ENCODE data around the gene KPTN.

Gene KPTN

GRCh38 chr19:47511128-47511517 lies 27.1 kb upstream of the KPTN start:
- no peak for DNase-seq
- Histone ChIP-seq H3K36me3 (peaks cover 0 to 7% (median 0%) of the 10 kb centered on the region in 3 donors), H3K27me3 (no peaks in the 10 kb centered on the region), H3K4me3 (no peak overlapping the region), H3K9me3 (no peaks in the 10 kb centered on the region), H3K27ac (peak overlapping the region; percentile 86 to 97), H3K4me1 (peaks cover 14 to 86% (median 76%) of the 10 kb centered on the region in 4 donors)
- TF ChIP-seq CTCF (IDR thresholded peaks at IDR 0.05) = no peak
- intact Hi-C loops (cut with DNase I; ENCODE audit: low total_unique reads) = loop anchor here (5.0 to 10.0 kb wide), 2 partner anchors 39 to 184 kb away; partner anchors contain the start of gene SLC8A2

- intact Hi-C loops (cut with DNase I; ENCODE audit: low total_unique reads) = loop anchor here (5.0 to 10.0 kb wide), 2 partner anchors 38 to 184 kb away; partner anchors contain the start of gene SLC8A2
- H3K27me3 ChIP-seq = no peaks in the 10 kb centered on the region
- DNase-seq = no peak
- H3K36me3 ChIP-seq = peaks cover 0 to 10% (median 0%) of the 10 kb centered on the region in 3 donors
- H3K4me3 ChIP-seq = no peak overlapping the region
- no peak for TF ChIP-seq CTCF (IDR thresholded peaks at IDR 0.05)
- peak overlapping the region; percentile 86 to 97 for H3K27ac ChIP-seq
- no peaks in the 10 kb centered on the region for H3K9me3 ChIP-seq
- peaks cover 14 to 83% (median 76%) of the 10 kb centered on the region in 4 donors for H3K4me1 ChIP-seq
These were observed 26.6 kb upstream of the KPTN start for GRCh38 chr19:47510516-47511127.

- peak; percentile 66 to 92 for DNase-seq
- H3K4me3 ChIP-seq = no peak overlapping the region
- H3K4me1 ChIP-seq = peaks cover 14 to 83% (median 76%) of the 10 kb centered on the region in 4 donors
- H3K36me3 ChIP-seq = peaks cover 0 to 16% (median 0%) of the 10 kb centered on the region in 3 donors
- H3K27ac ChIP-seq = peak overlapping the region; percentile 86 to 97
- intact Hi-C loops (cut with DNase I; ENCODE audit: low total_unique reads) = loop anchor here (5.0 to 10.0 kb wide), 3 partner anchors 38 to 205 kb away; partner anchors contain the start of genes C5AR1 and SLC8A2
- no peaks in the 10 kb centered on the region for H3K9me3 ChIP-seq
- no peaks in the 10 kb centered on the region for H3K27me3 ChIP-seq
- TF ChIP-seq CTCF (IDR thresholded peaks at IDR 0.05) = no peak
These were observed 26.0 kb upstream of the KPTN start for GRCh38 chr19:47509973-47510372.

- Histone ChIP-seq H3K27ac (peak overlapping the region in 1 of 2 donors; percentile 97), H3K4me3 (no peak overlapping the region), H3K4me1 (peaks cover 14 to 82% (median 76%) of the 10 kb centered on the region in 4 donors), H3K9me3 (no peaks in the 10 kb centered on the region), H3K27me3 (no peaks in the 10 kb centered on the region), H3K36me3 (peaks cover 0 to 20% (median 0%) of the 10 kb centered on the region in 3 donors)
- no peak for DNase-seq
- intact Hi-C loops (cut with DNase I; ENCODE audit: low total_unique reads) = loop anchor here (10.0 kb wide), 1 partner anchor 205 kb away; the partner anchor contains the start of gene C5AR1
- TF ChIP-seq CTCF (IDR thresholded peaks at IDR 0.05) = no peak
These were observed 25.3 kb upstream of the KPTN start for GRCh38 chr19:47509170-47509847.

- Histone ChIP-seq H3K9me3 (no peaks in the 10 kb centered on the region), H3K4me3 (no peak overlapping the region), H3K36me3 (peaks cover 4 to 25% (median 4%) of the 10 kb centered on the region in 3 donors), H3K27me3 (no peaks in the 10 kb centered on the region), H3K27ac (peak overlapping the region in 1 of 2 donors; percentile 97), H3K4me1 (peaks cover 14 to 78% (median 73%) of the 10 kb centered on the region in 4 donors)
- DNase-seq = no peak
- intact Hi-C loops (cut with DNase I; ENCODE audit: low total_unique reads) = loop anchor here (10.0 kb wide), 1 partner anchor 204 kb away; the partner anchor contains the start of gene C5AR1
- no peak for TF ChIP-seq CTCF (IDR thresholded peaks at IDR 0.05)
These were observed 24.7 kb upstream of the KPTN start for GRCh38 chr19:47508721-47509120.

Measured in tibial artery (tissue), 4 donors.